Astrocyte (in vitro differentiated cells and primary cell): ENCODE data around the gene PCNA. TPM values are rescaled to one million over a fixed set of nuclear protein-coding genes. Genes with fewer than 3 reads are reported as not detected.

Experiments used
- DNase-seq: peaks from one replicate; pipeline ENCODE4 v3.0.0-alpha.2; 2010; ENCODE audit warnings: low read depth
- FAIRE-seq: peaks from 2 replicates; lab custom pipeline; 2011; peaks lifted over from hg19 to GRCh38; lab: Jason Lieb, UNC
- H2AFZ ChIP-seq: 2 replicates; pipeline ENCODE4 v1.6.0; 2012; ENCODE audit warnings: low read depth, low read length, inconsistent platforms
- H3K27ac ChIP-seq: 2 replicates; pipeline ENCODE4 v1.5.1; 2011; ENCODE audit warnings: low read depth, low read length, inconsistent platforms
- H3K27me3 ChIP-seq: 2 replicates; pipeline ENCODE4 v1.6.0; 2011; ENCODE audit warnings: low read length, inconsistent platforms; ENCODE audit not compliant: insufficient read depth
- H3K36me3 ChIP-seq: 2 replicates; pipeline ENCODE4 v1.5.1; 2011; ENCODE audit warnings: low read length, inconsistent platforms; ENCODE audit not compliant: insufficient read depth
- H3K4me1 ChIP-seq: 2 replicates; pipeline ENCODE4 v1.5.1; 2011; ENCODE audit warnings: low read length, inconsistent platforms; ENCODE audit not compliant: insufficient read depth
- H3K4me2 ChIP-seq: 2 replicates; pipeline ENCODE4 v1.6.0; 2012; ENCODE audit warnings: low read length, inconsistent platforms
- H3K4me3 ChIP-seq: 2 replicates; pipeline ENCODE4 v1.5.1; 2011; ENCODE audit warnings: low read depth, mild to moderate bottlenecking, low read length, inconsistent platforms; ENCODE audit not compliant: insufficient read depth
- H3K79me2 ChIP-seq: 2 replicates; pipeline ENCODE4 v1.6.0; 2012; ENCODE audit warnings: mild to moderate bottlenecking, low read length, inconsistent platforms; ENCODE audit not compliant: insufficient read depth
- H3K9ac ChIP-seq: 2 replicates; pipeline ENCODE4 v1.6.0; 2012; ENCODE audit warnings: mild to moderate bottlenecking, low read length, inconsistent platforms
- H3K9me3 ChIP-seq: 2 replicates; pipeline ENCODE4 v1.5.1; 2012; ENCODE audit warnings: low read depth, mild to moderate bottlenecking, low read length, inconsistent platforms; ENCODE audit not compliant: insufficient read depth
- H4K20me1 ChIP-seq: 2 replicates; pipeline ENCODE4 v1.6.0; 2012; ENCODE audit warnings: low read length, inconsistent platforms; ENCODE audit not compliant: insufficient read depth
- H3K27ac Mint-ChIP-seq: one replicate; pipeline ENCODE4 v1.8.0; 2021; ENCODE audit warnings: mild to moderate bottlenecking, mixed read lengths; ENCODE audit not compliant: unreplicated experiment
- H3K27me3 Mint-ChIP-seq: one replicate; pipeline ENCODE4 v1.8.0; 2021; ENCODE audit warnings: low read depth, mixed read lengths; ENCODE audit not compliant: unreplicated experiment
- H3K36me3 Mint-ChIP-seq: one replicate; pipeline ENCODE4 v1.8.0; 2021; ENCODE audit warnings: low read depth, mixed read lengths; ENCODE audit not compliant: unreplicated experiment
- H3K4me1 Mint-ChIP-seq: one replicate; pipeline ENCODE4 v1.8.0; 2021; ENCODE audit warnings: low read depth, mixed read lengths; ENCODE audit not compliant: unreplicated experiment
- H3K4me3 Mint-ChIP-seq: one replicate; pipeline ENCODE4 v1.8.0; 2021; ENCODE audit warnings: mild to moderate bottlenecking, moderate library complexity, mixed read lengths; ENCODE audit not compliant: unreplicated experiment
- H3K9me3 Mint-ChIP-seq: one replicate; pipeline ENCODE4 v1.8.0; 2021; ENCODE audit warnings: mild to moderate bottlenecking, mixed read lengths; ENCODE audit not compliant: unreplicated experiment
- CTCF ChIP-seq: IDR thresholded peaks from 2 replicates; pipeline ENCODE4 v1.5.1; 2011; ENCODE audit warnings: low read depth, mild to moderate bottlenecking, inconsistent platforms, low read length, moderate library complexity; ENCODE audit not compliant: insufficient read depth
- EZH2 ChIP-seq: IDR thresholded peaks from 2 replicates; pipeline ENCODE4 v1.6.1; 2012; ENCODE audit warnings: mild to moderate bottlenecking, low read length, inconsistent platforms; ENCODE audit not compliant: insufficient read depth
- total RNA-seq: library from RNA; stranded (reverse); gene quantifications from 2 replicates; pipeline ENCODE4 v1.2.1, GENCODE V29; 2021

Gene PCNA
- total RNA-seq, 1 donor from 2014 or later: 77.6 TPM

- H3K4me3 Mint-ChIP-seq: peak overlapping the region; percentile 95
- peak overlapping the region; percentile 87 for H3K9ac ChIP-seq
- H3K4me1 ChIP-seq: peaks cover 12% of the 10 kb centered on the region
- H3K9me3 ChIP-seq: no peaks in the 10 kb centered on the region
- H3K4me3 ChIP-seq: peak overlapping the region; percentile 85
- peak overlapping the region; percentile 88 for H2AFZ ChIP-seq
- peaks cover 24% of the 10 kb centered on the region for H4K20me1 ChIP-seq
- H3K4me1 Mint-ChIP-seq: peaks cover 9% of the 10 kb centered on the region
- peak overlapping the region; percentile 99 for H3K4me2 ChIP-seq
- no peaks in the 10 kb centered on the region for H3K27me3 ChIP-seq
- H3K27ac ChIP-seq: peak overlapping the region; percentile 22
- no peaks in the 10 kb centered on the region for H3K27me3 Mint-ChIP-seq
- H3K79me2 ChIP-seq: peaks cover 38% of the 10 kb centered on the region
- TF ChIP-seq EZH2 (no peak), CTCF (no peak)
- H3K27ac Mint-ChIP-seq: peak overlapping the region; percentile 67
- no peaks in the 10 kb centered on the region for H3K36me3 Mint-ChIP-seq
- no peak for FAIRE-seq
- DNase-seq: no peak
- no peaks in the 10 kb centered on the region for H3K9me3 Mint-ChIP-seq
- no peaks in the 10 kb centered on the region for H3K36me3 ChIP-seq
Observed at GRCh38 chr20:5127859-5128424, 8.2 kb upstream of the PCNA start.

GRCh38 chr20:5127204-5127858 is 7.6 kb upstream of the PCNA start:
- Mint-ChIP-seq H3K9me3 (no peaks in the 10 kb centered on the region), H3K27ac (peak overlapping the region; percentile 67)
- H3K4me3 ChIP-seq: peak overlapping the region; percentile 85

More at GRCh38 chr20:5127204-5127858, 7.6 kb upstream of the PCNA start:
- no peaks in the 10 kb centered on the region for H3K36me3 ChIP-seq
- DNase-seq (peak; percentile 36), FAIRE-seq (no peak)
- Mint-ChIP-seq H3K36me3 (no peaks in the 10 kb centered on the region), H3K4me3 (peak overlapping the region; percentile 95), H3K4me1 (peaks cover 10% of the 10 kb centered on the region), H3K27me3 (no peaks in the 10 kb centered on the region)
- H3K4me2 ChIP-seq: peak overlapping the region; percentile 99
- H3K9ac ChIP-seq: peak overlapping the region; percentile 87
- H3K27ac ChIP-seq: peak overlapping the region; percentile 73
- H3K4me1 ChIP-seq: peaks cover 12% of the 10 kb centered on the region
- TF ChIP-seq CTCF (no peak), EZH2 (no peak)
- peaks cover 34% of the 10 kb centered on the region for H3K79me2 ChIP-seq
- H3K27me3 ChIP-seq: no peaks in the 10 kb centered on the region
- no peaks in the 10 kb centered on the region for H3K9me3 ChIP-seq
- H2AFZ ChIP-seq: peak overlapping the region; percentile 88
- peaks cover 24% of the 10 kb centered on the region for H4K20me1 ChIP-seq
